HG03457 (cell line): ENCODE measurements around the gene RPS16.

ENCODE experiments used
- ATAC-seq: cut with Tn5 transposase; IDR thresholded peaks from one replicate; pipeline ENCODE4 v1.9.1; 2021; ENCODE audit warnings: moderate number of reproducible peaks; ENCODE audit not compliant: unreplicated experiment

The RPS16 gene

DNA sequence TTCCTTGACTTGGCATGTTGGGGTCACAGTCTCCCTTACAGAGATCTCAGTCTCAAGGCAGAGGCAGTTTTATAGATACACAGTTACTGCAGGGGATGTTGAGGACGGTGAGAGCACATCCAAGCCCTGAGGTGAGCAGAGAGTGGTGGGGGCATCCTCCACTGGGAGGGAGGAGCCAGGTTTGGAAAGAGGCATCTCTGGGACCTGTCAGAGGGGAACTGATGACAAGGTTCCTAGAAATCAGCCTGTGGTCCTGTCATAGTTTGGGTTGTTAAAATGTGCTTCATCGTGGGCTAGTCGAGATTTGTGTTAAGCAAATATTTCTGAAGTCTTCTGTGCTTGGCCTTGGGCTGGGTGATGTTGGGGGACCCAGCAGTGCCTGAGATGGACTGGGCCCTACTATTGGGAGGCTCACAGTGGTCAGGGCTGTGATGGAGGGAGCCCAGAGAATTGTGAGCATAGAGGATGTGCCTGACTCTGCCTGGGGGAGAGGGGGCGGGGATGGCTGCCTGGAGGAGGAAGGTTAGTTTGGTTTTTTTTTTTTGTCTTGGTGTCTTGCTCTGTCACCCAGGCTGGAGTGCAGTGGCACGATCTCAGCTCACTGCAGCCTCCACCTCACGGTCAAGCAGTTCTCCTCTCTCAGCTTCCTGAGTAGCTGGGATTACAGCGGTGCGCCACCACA is 13.5 kb upstream of the RPS16 start:
- no peak for ATAC-seq

DNA sequence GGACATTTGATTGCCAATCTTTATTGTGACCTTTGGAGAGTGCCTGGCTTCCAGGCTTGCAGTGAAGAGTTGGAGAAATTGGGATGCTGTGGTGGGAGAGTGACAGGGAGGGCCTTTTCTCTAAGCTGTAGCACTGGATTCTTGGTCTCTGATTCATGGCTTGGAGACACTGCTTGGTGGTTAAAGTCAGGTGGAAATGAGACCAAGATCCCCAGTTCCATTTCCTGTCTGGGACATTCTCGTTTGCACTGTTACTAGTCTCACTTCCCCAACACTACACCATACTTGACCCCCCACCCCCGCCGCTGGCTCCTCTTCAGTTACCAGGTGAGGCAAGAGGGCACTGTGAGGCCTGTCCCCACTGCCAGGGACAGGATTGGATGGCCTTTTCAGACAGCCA is 12.5 kb upstream of the RPS16 start:
- ATAC-seq = no peak

DNA sequence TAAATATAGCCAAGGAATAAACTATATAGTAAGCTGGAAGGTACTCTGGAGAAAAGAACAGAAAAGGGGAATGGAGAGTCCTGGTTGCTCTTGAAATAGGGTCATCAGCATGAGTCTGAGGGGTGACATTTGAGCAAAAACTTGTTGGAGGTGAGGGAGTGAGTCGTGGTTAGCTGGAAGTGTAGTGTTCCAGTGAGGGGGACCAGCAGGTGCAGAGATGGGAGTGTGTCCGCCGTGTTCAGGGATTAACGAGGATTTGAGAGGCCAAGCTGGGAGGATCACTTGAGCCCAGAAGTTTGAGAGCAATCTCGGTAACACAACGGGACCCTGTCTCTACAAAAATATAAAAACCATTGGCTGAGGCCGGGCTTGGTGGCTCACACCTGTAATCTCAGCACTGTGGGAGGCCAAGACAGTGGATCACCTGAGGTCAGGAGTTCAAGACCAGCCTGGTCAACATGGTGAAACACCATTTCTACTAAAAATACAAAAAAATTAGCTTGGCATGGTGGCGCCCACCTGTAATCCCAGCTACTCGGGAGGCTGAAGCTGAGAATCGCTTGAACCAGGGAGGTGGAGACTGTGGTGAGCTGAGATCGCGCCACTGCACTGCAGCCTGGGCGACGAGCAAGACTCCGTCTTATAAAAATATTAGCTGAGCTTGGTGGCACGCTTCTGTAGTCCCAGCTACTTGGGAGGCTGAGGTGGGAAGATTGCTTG is 10.8 kb upstream of the RPS16 start:
- no peak for ATAC-seq

DNA sequence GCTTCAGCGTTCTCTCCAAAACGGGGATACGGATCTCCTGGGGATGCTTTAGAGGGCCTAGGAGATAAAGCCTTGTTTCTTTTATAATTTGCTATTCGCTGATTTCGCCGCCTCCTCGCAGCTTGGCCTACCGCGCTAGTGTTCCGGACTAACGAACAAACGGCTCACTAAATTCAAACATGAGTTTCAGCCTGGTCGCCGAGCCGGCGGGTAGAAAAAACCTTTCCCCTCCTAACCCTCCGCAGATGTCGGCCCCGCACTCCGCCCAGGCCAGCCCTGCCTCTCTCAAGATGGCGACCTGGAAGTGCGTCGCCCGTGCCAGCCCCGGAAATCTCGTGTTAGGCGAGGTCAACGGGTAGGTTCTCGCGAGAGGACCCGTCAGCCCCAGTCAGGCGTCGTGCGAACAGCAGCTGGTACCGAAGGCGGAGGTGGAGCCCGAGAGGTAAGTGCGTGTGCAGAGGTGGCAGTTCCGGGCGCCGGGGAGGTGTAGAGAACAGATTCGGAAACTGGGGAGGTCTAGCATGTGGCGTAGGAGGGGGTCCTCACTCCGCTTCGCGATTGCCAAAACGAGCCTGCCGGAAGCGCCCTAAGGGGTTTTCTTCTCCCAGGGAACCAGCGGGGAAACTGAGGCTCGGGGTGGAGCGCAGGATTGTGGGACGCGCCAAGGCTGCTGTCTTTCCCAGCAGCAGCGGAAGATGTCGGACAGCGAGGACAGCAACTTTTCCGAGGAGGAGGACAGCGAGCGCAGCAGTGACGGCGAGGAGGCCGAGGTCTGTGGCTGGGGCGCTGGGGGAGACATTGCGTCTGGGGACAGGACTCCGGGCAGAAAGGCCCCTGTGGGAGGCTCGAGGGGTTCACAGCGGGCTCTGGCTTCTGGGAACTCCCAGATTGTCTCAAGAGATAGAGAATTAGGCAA is 9.7 kb upstream of the RPS16 start, which contains the start of gene SUPT5H:
Gene SUPT5H, plus strand, starts transcription at position 387 of the 916 bp plus-strand sequence. Its CDS starts 309 bp downstream, at position 696.
- peak; percentile 67 for ATAC-seq

DNA sequence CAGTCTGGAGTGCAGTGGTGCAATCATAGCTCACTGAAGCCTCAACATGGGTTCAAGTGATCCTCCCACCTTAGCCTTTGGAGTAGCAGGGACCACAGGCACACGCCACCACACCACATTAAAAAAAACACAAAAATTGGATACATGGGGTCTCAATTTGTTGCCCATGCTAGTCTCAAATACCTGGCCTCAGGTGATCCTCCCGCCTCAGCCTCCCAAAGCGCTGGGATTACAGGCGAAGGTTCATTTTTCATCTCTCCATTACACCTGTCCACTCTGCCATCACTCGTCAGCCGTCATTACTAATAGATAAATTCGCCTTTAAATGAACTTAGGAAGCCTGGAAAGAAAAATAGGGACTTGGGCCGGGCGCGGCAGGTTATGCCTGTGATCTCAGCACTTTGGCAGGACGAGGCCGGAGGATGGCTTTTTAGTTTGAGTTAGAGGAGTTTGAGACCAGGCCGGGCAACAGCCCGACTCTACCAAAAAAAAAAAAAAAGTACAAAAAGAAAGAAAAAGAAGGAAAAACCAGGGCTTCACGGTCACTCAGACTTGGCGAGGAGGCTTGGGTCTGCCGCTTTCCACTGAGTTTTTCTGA is 8.9 kb upstream of the RPS16 start:
- ATAC-seq = no peak

DNA sequence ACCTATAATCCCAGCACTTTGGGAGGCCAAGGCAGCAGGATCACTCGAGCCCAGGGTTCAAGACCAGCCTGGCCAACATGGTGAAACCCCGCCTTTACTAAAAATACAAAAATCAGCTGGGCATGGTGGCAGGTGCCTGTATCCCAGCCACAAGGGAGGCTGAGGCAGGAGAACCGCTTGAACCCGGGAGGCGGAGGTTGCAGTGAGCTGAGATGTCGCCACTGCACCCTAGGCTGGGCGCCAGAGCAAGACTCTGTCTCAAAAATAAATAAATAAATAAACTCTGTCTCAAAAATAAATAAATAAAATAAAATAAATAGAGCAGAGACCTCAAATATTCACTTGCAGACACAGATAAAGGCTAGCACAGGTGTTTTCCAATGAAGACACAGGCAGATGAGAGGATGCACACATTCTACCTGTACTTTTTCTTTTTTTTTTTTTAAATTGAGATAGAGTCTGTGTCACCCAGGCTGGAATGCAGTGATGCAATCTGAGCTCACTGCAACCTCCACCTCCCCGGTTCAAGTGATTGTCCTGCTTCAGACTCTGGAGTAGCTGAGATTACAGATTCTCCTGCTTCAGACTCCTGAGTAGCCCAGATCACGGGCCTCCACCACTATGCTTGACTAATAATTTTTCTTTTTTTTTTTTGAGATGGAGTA is 2.7 kb upstream of the RPS16 start:
- ATAC-seq = no peak

DNA sequence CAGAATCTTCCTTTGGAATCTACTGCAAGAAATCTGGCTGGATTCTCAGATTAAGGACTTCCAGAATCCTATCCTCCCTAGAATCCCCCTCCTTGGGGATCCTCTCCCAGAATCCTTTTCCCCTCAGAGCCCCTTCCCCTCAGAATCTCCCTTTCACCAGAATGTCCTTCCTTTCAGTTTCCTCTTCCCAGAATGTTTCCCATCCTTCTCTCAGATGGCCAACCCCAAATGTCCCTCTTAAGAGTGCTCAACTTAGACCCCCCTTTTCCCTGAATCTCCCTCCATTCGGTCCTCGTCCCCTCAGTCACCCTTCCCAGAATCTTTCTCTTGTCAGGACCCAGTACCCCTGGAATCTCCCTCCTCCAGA is 584 bp upstream of the RPS16 start:
- ATAC-seq = no peak

DNA sequence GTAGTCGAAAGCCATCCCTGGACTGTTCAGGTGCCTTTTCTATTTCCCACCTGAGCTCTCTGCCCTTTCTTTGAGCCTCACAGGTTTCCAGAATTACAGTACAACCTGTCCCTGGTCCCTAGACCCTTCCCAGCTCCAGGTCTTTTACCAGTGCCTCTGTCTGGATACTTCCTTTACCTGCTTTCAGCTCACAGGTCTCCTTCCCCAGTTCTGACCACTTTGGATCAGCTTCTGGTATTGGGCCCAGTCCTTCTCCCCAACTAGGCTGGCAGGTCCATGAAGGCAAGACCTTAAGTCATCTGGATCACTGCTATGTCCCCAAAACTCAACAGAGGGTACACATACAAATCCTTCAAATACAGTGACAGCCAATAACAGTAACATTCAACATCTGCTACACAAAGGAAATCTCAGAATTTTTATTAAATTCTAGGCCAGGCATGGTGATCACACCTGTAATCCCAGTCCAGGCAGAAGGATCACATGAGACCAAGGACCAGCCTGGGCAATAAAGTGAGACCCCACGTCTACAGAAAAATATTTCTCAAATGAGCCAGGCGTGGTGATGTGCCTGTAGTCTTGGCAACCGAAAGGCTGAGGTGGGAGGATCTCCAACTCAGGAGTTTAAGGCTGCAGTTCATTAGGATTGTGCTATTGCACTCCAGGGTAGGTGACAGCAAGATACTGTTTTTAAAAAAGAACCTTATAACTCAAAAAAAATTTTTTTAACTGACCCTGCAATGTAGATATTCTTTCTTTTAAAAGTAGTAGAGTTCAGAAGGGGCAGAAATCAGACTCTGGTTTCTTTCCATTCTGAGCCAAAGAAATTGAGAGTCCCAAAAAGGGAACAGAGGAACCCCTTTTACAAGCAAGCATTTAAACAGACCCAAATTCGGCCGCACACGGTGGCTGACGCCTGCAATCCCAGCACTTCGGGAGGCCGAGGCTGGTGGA is 1.3 kb downstream of the RPS16 start:
- ATAC-seq = no peak

DNA sequence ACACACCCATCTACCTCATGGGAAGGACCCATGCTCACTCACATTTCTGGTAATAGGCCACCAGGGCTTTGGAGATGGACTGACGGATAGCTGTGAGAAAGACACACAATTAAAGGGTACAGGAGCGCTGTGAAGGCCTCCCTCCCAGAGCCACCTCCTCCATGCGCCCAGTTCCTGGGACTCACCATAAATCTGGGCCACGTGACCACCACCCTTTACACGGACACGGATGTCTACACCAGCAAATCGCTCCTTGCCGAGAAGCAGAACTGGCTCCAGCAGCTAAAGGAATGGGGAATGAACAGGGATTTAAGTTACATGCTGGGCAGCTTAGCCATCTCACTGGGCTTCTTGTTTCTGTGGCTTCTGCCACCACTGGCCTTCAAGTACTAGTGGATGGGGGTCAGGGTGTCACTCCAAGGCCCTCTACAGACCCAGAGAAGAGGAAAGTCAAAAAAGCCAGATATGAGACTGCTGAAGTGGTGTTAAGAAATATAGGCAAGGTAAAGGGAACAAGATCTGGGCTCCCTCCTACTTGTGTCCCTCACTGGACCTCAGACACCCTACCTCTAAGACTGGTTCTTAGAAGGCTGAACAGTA is 2.2 kb downstream of the RPS16 start:
- ATAC-seq = no peak

DNA sequence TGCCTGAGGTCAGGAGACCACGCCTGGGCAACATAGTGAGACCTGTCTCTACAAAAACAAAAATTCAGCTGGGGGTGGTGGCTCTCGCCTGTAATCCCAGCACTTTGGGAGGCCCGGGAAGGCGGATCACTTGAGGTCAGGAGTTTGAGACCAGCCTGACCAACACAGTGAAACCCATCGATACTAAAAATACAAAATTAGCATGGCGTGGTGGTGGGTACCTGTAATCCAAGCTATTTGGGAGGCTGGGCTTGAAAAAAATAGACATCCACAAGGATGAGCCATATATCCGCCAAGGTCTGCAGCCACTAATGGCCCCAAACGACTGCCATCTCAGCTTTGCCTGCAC is 3.1 kb downstream of the RPS16 start:
- ATAC-seq = no peak

DNA sequence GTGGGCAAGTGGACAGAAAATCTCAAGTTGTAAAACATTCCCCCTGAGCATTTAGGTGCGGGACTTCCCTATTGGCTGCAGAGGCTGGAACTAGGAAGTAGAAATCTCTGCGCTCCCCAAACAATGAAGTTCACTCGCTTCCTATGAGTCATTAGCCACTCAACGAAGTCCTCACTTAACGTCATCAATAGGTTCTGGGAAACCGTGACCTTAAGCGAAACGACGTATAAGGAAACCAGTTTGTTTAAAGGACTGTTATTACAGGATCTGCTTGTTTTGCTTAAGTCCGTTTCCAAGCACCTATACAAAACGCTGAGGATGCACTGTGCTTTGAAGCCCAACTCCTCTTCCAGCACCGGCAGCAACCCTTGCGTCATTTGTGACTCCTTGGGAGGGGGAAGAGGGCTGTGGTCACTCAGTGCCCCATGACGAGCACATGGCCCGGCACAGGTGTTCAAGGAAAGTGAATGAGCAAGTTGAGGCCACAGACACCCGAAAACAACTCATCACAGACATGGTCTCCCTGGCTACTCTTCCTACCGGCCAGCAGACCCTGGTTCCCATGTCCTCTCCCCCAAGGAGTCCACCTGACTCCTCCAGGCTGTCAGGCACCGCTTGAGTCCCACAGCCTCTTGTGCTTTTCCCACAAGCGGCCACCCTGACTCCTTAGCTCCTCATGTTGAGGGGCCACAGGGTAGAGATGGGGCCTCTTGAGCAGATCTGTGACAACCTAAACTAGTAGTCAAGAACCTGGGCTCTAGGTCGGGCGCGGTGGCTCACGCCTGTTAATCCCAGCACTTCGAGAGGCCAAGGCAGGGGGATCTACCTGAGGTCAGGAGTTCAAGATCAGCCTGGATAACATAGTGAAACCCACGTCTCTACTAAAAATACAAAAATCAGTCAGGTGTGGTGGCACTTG is 4.8 kb downstream of the RPS16 start:
- no peak for ATAC-seq

DNA sequence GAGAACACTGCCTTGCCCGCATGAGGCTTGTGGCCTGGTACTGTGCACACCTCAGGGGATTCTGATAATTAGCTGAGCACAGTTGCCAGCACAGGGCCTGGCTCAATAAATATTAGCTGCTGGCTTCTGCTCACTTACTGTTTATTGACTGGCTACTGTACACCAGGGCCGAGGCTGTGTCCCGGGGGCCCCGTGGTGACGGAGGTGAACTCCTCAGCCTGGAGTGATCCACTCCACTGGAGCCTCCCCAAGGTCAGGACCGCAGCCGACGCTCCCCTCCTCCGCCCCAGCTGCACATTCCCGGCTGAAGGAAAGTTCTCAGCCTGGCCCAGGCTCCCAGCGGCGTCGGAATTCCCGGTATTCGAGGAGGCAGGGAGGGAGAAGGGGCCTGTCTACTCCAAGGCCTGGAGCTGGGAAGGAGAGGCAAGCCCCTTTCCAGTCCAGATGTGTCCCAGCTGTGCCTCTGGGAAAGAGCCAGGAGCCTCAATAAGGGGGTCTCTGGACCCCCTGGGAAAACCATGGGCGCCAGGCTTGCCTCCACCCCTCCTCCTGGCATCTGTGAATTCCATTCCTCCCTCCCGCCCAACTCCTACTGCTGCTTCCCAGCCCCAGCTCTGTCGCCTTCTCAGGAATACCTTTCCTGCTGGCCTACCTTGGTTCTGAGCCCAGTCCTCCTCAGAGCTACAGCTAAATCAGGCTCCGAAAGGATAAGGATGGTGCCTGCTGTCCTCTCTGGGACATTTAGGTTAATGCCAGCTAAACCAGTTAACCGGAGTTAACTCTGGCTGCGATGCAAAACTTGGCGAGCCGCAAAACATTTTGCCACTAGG is 7.3 kb downstream of the RPS16 start:
- no peak for ATAC-seq

DNA sequence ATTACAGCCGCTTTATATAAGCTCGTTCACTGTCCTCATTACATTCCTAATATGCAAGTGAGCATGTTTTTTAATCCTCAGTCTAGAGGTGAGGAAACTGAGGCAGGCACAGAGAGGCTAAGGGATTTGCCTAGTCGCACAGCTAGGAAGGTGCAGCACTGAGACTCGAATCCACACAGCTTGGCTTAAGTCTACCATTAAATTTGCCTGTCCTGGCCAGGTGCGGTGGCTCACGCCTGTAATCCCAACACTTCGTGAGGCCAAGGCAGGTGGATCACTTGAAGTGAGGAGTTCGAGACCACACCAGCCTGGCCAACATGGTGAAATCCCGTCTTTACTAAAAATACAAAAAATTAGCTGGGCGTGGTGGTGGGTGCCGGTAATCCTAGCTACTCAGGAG is 8.0 kb downstream of the RPS16 start:
- ATAC-seq = no peak

DNA sequence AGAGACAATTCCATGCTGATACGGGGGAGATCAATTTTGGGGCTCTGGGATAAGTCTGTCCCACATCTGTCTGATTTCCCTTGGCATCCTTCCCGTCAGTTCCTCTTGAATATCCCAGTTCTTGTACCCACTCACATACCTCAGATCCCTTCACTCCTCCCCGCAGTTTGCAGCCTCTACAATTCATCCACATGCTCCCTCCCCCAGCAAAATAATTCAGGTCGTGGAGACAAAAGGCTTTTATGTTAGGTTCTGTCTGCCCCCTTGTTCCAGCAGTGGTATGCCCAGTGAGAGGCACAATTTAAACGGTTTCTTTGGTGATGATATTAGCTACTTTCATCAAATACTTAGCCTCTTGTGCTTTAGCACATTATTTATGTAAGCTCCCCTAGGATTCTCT is 9.6 kb downstream of the RPS16 start:
- ATAC-seq = no peak

DNA sequence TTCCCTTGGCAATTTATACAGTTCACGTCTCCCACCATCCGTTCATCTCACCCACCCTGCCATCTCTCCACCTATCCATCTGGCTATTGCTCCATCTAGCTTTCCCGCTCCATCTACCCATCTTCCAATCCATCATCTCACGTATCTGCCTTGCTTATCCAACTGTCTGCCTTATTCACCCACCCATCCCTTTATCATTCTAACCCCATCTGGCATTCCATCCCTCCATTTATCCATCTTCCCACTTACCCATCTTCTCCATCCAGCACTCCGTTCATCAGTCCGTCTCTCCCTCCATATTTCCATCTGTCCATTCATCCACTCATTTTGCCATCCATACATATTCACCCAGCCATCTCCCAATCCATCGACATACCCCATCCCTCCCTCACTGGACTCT is 10.0 kb downstream of the RPS16 start:
- ATAC-seq = no peak

DNA sequence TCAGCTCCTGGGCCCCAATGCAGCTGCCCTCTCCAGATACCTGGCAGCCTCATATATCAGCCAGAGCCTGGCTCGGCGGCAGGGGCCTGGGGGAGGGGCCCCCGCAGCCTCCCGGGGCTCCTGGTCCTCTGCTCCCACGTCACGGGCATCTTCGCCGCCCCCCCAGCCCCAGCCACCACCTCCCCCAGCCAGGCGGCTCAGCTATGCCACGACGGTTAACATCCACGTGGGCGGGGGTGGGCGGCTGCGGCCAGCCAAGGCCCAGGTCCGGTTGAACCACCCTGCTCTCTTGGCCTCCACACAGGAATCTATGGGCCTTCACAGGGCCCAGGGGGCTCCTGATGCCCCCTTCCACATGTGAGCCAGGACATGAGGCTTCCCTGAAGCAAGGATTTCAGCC is 10.8 kb downstream of the RPS16 start:
- ATAC-seq = no peak
